Nephron (organoid): ENCODE data around the gene FAM229B.

Experiments used
- H3K27ac Mint-ChIP-seq, 3 experiments: 2 replicates each; pipeline ENCODE4 v1.8.0; 2020; ENCODE audit warnings: mixed read lengths in 3 of 3, mild to moderate bottlenecking in 2 of 3, moderate library complexity in 1 of 3
- H3K27me3 Mint-ChIP-seq: 2 replicates; pipeline ENCODE4 v1.8.0; 2021; ENCODE audit warnings: low read depth, mild to moderate bottlenecking, moderate library complexity, mixed read lengths
- H3K36me3 Mint-ChIP-seq: 2 replicates; pipeline ENCODE4 v1.8.0; 2020; ENCODE audit warnings: low read depth, mixed read lengths
- H3K4me1 Mint-ChIP-seq: 2 replicates; pipeline ENCODE4 v1.8.0; 2020; ENCODE audit warnings: mixed read lengths
- H3K4me3 Mint-ChIP-seq, 3 experiments: 2 replicates each; pipeline ENCODE4 v1.8.0; 2020; ENCODE audit warnings: mild to moderate bottlenecking in 3 of 3, mixed read lengths in 3 of 3, moderate library complexity in 2 of 3
- H3K9me3 Mint-ChIP-seq: 2 replicates; pipeline ENCODE4 v1.8.0; 2020; ENCODE audit warnings: mixed read lengths
- TF ChIP-seq, protein P1 (sequence below), 3 experiments: fragments of 200-600 bp; sonication (generic); IDR thresholded peaks; one replicate each; pipeline ENCODE4 v1.5.0; 2021; ENCODE audit warnings: antibody characterized with exemption in 3 of 3; ENCODE audit not compliant: unreplicated experiment in 3 of 3

The FAM229B gene

GRCh38 chr6:112139052-112139451 is 51.7 kb downstream of the FAM229B start:
- H3K4me1 Mint-ChIP-seq = no peaks in the 10 kb centered on the region
- TF ChIP-seq, protein P1, sequence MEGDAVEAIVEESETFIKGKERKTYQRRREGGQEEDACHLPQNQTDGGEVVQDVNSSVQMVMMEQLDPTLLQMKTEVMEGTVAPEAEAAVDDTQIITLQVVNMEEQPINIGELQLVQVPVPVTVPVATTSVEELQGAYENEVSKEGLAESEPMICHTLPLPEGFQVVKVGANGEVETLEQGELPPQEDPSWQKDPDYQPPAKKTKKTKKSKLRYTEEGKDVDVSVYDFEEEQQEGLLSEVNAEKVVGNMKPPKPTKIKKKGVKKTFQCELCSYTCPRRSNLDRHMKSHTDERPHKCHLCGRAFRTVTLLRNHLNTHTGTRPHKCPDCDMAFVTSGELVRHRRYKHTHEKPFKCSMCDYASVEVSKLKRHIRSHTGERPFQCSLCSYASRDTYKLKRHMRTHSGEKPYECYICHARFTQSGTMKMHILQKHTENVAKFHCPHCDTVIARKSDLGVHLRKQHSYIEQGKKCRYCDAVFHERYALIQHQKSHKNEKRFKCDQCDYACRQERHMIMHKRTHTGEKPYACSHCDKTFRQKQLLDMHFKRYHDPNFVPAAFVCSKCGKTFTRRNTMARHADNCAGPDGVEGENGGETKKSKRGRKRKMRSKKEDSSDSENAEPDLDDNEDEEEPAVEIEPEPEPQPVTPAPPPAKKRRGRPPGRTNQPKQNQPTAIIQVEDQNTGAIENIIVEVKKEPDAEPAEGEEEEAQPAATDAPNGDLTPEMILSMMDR (IDR thresholded peaks at IDR 0.05; ENCODE audit: unreplicated experiment in 3 of 3) = no peak
- no peak overlapping the region for H3K4me3 Mint-ChIP-seq
- H3K36me3 Mint-ChIP-seq = peaks cover 45% of the 10 kb centered on the region
- H3K27ac Mint-ChIP-seq = no peak overlapping the region
- no peaks in the 10 kb centered on the region for H3K9me3 Mint-ChIP-seq
- H3K27me3 Mint-ChIP-seq = no peaks in the 10 kb centered on the region

DNA sequence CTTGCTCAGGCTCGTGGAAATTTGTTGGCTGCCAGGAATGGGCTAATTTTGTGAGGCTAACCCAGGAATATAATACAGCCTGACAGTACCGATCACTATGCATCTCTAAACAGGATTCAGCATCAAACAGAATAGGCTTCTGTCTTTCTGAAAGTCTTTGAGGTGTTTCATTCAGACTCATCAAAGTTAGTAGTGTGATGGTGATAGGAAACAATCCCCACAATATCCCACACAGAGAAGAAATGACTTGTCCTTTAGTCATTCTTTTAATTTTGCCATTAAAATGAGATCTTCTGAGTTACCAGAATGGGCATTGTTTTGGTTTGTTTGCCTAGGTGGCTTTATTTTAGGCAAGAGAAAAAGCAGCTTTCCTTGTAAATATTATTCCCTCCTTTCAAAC is 54.3 kb downstream of the FAM229B start:
- Mint-ChIP-seq H3K27me3 (no peaks in the 10 kb centered on the region), H3K4me1 (no peaks in the 10 kb centered on the region), H3K4me3 (no peak overlapping the region), H3K9me3 (no peaks in the 10 kb centered on the region), H3K27ac (no peak overlapping the region), H3K36me3 (peaks cover 48% of the 10 kb centered on the region)
- TF ChIP-seq, protein P1 (IDR thresholded peaks at IDR 0.05; ENCODE audit: unreplicated experiment in 3 of 3) = no peak

DNA sequence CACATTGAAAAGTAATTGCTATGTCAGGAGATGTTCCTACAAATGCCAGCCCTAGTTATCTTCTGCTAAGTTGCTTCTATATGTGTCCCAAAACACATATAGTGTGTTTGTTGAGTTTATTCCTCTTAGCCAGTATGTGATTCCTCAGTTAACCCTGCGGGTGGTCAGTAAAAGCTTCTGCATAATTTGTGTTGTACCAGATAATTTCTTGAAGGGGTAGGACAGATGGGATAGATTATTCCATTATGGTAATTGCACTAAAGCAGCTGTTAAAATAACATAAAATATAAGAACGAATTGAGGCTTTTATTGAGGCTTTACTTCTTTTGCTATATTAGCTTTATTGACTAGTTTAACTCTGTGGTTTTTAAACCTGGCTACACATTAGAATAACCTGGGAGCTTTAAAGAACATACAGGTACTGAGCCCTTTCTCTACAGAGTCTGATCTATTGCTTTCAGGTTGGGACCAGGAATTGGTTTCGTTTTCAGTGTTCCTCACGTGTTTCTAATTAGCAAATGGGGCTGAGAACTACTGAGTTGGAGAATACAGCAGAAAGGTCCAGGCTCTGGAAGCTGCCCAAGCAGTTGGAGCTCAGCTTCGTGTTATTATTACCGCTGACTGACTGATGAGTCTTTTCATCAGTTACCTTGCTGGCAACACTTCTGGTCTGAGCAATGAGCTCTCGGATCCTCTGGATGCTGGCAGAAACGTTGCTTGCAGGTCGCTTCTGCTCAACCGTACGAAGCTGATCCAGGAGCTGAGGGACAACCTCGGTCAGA is 56.9 kb downstream of the FAM229B start:
- TF ChIP-seq, protein P1 (IDR thresholded peaks at IDR 0.05; ENCODE audit: unreplicated experiment in 3 of 3) = no peak
- Mint-ChIP-seq H3K9me3 (no peaks in the 10 kb centered on the region), H3K36me3 (peaks cover 43% of the 10 kb centered on the region), H3K27me3 (no peaks in the 10 kb centered on the region), H3K4me1 (no peaks in the 10 kb centered on the region), H3K4me3 (no peak overlapping the region), H3K27ac (no peak overlapping the region)

- H3K27me3 Mint-ChIP-seq = no peaks in the 10 kb centered on the region
- no peak overlapping the region for H3K4me3 Mint-ChIP-seq
- no peaks in the 10 kb centered on the region for H3K4me1 Mint-ChIP-seq
- H3K9me3 Mint-ChIP-seq = no peaks in the 10 kb centered on the region
- peaks cover 44% of the 10 kb centered on the region for H3K36me3 Mint-ChIP-seq
- H3K27ac Mint-ChIP-seq = no peak overlapping the region
- TF ChIP-seq, protein P1 (IDR thresholded peaks at IDR 0.05; ENCODE audit: unreplicated experiment in 3 of 3) = no peak
Measured at GRCh38 chr6:112145080-112145573, 57.7 kb downstream of the FAM229B start.

GRCh38 chr6:112148103-112148502 is 60.7 kb downstream of the FAM229B start:
- Mint-ChIP-seq H3K4me3 (no peak overlapping the region), H3K27ac (no peak overlapping the region), H3K4me1 (peaks cover 4% of the 10 kb centered on the region)

More at GRCh38 chr6:112148103-112148502, 60.7 kb downstream of the FAM229B start:
- no peaks in the 10 kb centered on the region for H3K27me3 Mint-ChIP-seq
- TF ChIP-seq, protein P1 (IDR thresholded peaks at IDR 0.05; ENCODE audit: unreplicated experiment in 3 of 3) = no peak
- H3K9me3 Mint-ChIP-seq = no peaks in the 10 kb centered on the region
- peaks cover 31% of the 10 kb centered on the region for H3K36me3 Mint-ChIP-seq
